ENCODE results near the gene SPEG.

- no peak for TF ChIP-seq HOXA3 (CRISPR knock-in tag; IDR thresholded peaks at IDR 0.05)
- TF ChIP-seq NFIC (IDR thresholded peaks at IDR 0.05; ENCODE audit: low read length), result no peak
- no peak for TF ChIP-seq POLR2A (IDR thresholded peaks at IDR 0.05; ENCODE audit: insufficient read depth in 1 of 2, low read depth in 2 of 2, low read length in 2 of 2)
- TF ChIP-seq TFAP4 (IDR thresholded peaks at IDR 0.05; ENCODE audit: borderline replicate concordance, low read depth), result no peak
- TF ChIP-seq ZNF652 (CRISPR knock-in tag; IDR thresholded peaks at IDR 0.05; ENCODE audit: borderline replicate concordance, low read depth), result no peak
- no peak for TF ChIP-seq TAF1 (CRISPR knock-in tag; IDR thresholded peaks at IDR 0.05)
Measured at GRCh38 chr2:219478916-219479315, 44.3 kb downstream of the SPEG start.
